ENCODE results near the gene POU6F1. TPM values are rescaled to one million over a fixed set of nuclear protein-coding genes. Genes with fewer than 3 reads are reported as not detected.
"Not testable (repeated sequence)": the region's sequence is repeated elsewhere in the genome, so short reads cannot be mapped to it uniquely, and the experiment has no call there.

The POU6F1 gene
- polyA plus RNA-seq, 3 donors: 0.65 to 5.2 TPM; not detected in 1

DNA sequence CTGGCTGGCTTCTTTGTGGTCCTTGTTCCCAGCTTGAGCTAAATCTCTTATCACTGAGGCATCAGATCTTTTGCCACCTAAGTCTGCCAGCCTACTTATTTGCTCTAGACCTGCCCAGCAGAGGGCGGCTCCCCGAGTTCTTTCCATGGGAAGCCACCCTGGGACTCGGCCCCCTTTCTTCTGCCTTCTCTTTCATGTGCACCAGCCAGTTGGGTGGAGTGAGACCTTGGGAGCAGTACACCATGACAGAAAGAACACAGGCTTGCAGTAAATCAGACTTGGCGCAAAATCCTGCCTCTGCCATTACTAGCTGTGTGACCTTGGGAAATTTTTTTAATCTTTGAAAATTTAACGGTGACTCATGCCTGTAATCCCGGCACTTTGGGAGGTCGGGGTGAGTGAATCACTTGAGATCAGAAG lies 44.9 kb upstream of the POU6F1 start:
- Mint-ChIP-seq H3K4me1 (peaks cover 6% of the 10 kb centered on the region), H3K27me3 (ENCODE audit: low read depth in 3 of 3) (peaks cover 0 to 6% (median 6%) of the 10 kb centered on the region in 3 donors), H3K36me3 (no peaks in the 10 kb centered on the region), H3K9me3 (no peaks in the 10 kb centered on the region), H3K27ac (peak overlapping the region in 1 of 7 donors; percentile 7), H3K4me3 (no peak overlapping the region)
- Histone ChIP-seq H3K4me1 (ENCODE audit: control insufficient read depth in 1 of 2, insufficient read depth in 2 of 2, low read length in 2 of 2) (no peaks in the 10 kb centered on the region), H4K20me1 (ENCODE audit: insufficient read depth, low read length) (no peaks in the 10 kb centered on the region), H3K36me3 (replicated peaks in 1 of 2; ENCODE audit: control insufficient read depth in 1 of 2, insufficient read depth in 2 of 2, low read length in 2 of 2) (no peaks in the 10 kb centered on the region), H3K9ac (ENCODE audit: insufficient read depth, low read length, poor library complexity, severe bottlenecking) (no peak overlapping the region), H3K4me3 (replicated peaks in 1 of 3; ENCODE audit: low read depth in 2 of 3, low read length in 3 of 3) (no peak overlapping the region), H2AFZ (ENCODE audit: insufficient read depth, low read depth, low read length, poor library complexity, severe bottlenecking) (peak overlapping the region; percentile 17), H3K9me3 (replicated peaks in 1 of 2; ENCODE audit: control insufficient read depth in 1 of 2, insufficient read depth in 1 of 2, low read length in 2 of 2) (no peaks in the 10 kb centered on the region), H3K27ac (ENCODE audit: low read depth in 1 of 2, low read length in 2 of 2) (no peak overlapping the region), H3K79me2 (ENCODE audit: insufficient read depth, low read length) (no peaks in the 10 kb centered on the region), H3K27me3 (ENCODE audit: control insufficient read depth in 2 of 2, insufficient read depth in 2 of 2, low read length in 2 of 2) (peaks cover 0 to under 1% of the 10 kb centered on the region in 2 donors), H3K4me2 (replicated peaks; ENCODE audit: extremely low read depth, low read length, poor library complexity, severe bottlenecking) (no peak overlapping the region)
- TF ChIP-seq CTCF (IDR thresholded peaks at IDR 0.05): peak; percentile 45
- intact Hi-C loops (cut with micrococcal nuclease): loop anchor here in 1 of 2 donors (10.0 kb wide), 2 partner anchors 48 to 82 kb away; partner anchors contain the start of genes CELA1 and POU6F1
- peak in 1 of 3 donors; percentile 49 for DNase-seq
- WGBS (ENCODE audit: insufficient coverage): 70% methylated on average over 2 of the region's 7 CpGs

- H3K79me2 ChIP-seq (ENCODE audit: insufficient read depth, low read length); intact Hi-C loops (cut with micrococcal nuclease); DNase-seq; H3K4me1 ChIP-seq (ENCODE audit: control insufficient read depth in 1 of 2, insufficient read depth in 2 of 2, low read length in 2 of 2); H3K4me2 ChIP-seq (replicated peaks; ENCODE audit: extremely low read depth, low read length, poor library complexity, severe bottlenecking); H3K4me1 Mint-ChIP-seq; H3K9me3 ChIP-seq (replicated peaks in 1 of 2; ENCODE audit: control insufficient read depth in 1 of 2, insufficient read depth in 1 of 2, low read length in 2 of 2); H3K36me3 ChIP-seq (replicated peaks in 1 of 2; ENCODE audit: control insufficient read depth in 1 of 2, insufficient read depth in 2 of 2, low read length in 2 of 2); H3K9ac ChIP-seq (ENCODE audit: insufficient read depth, low read length, poor library complexity, severe bottlenecking); H3K27ac ChIP-seq (ENCODE audit: low read depth in 1 of 2, low read length in 2 of 2); H3K4me3 Mint-ChIP-seq; H2AFZ ChIP-seq (ENCODE audit: insufficient read depth, low read depth, low read length, poor library complexity, severe bottlenecking); H3K9me3 Mint-ChIP-seq; H3K36me3 Mint-ChIP-seq; H3K27ac Mint-ChIP-seq; H3K27me3 Mint-ChIP-seq (ENCODE audit: low read depth in 3 of 3); H4K20me1 ChIP-seq (ENCODE audit: insufficient read depth, low read length); H3K4me3 ChIP-seq (replicated peaks in 1 of 3; ENCODE audit: low read depth in 2 of 3, low read length in 3 of 3); H3K27me3 ChIP-seq (ENCODE audit: control insufficient read depth in 2 of 2, insufficient read depth in 2 of 2, low read length in 2 of 2): not testable (repeated sequence)
- WGBS (ENCODE audit: insufficient coverage): 80% methylated on average over 1 of the region's 1 CpG
These were observed 41.7 kb upstream of the POU6F1 start for GRCh38 chr12:51259600-51259999.

Measured in CD14-positive monocyte (primary cell).